ENCODE data around the gene EXOC1. TPM values are rescaled to one million over a fixed set of nuclear protein-coding genes. Genes with fewer than 3 reads are reported as not detected.

The EXOC1 gene
- total RNA-seq = 63.5 and 75.2 TPM in 2 replicates

DNA sequence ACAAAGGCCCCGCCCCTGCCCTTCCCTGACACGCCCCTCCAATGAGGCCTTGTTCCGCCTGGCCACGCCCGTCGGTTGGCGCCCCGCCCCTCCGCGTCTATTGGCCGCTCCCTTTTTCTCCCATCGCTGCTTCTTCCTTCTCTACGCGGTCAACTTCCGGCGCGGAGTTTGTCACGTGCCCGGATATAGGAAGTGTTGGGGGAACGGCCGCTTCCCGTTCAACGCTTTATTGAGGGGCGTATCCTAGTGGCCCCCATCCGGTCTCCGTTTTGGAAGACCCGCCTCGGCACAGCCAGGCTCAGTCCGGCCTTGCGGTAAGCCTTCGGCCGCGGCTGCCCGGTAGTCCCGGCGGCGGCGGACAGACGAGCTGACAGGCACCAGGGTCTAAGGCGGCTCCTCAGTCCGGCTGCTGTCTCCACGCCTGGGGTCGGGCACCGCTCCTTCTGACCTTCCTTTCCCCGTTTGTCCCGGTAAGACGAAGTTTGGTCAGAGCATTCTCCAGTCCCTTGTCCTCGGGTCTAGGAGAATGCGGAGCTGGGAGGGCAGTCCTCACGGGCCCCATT, at the start of gene EXOC1:
Gene EXOC1 (plus strand): TSS at position 165 of the 563 bp plus-strand sequence. CDS start 4,676 bp downstream, outside the sequence.

GRCh38 chr4:55819634-55820033, 33.8 kb upstream of the EXOC1 start, which contains the start of gene EXOC1L:
TSS of gene EXOC1L (plus strand) at chr4:55819790. CDS start at chr4:55820027, 237 bp downstream.

GRCh38 chr4:55948726-55949481, 95.5 kb downstream of the EXOC1 start, which contains the start of gene CEP135:
TSS of gene CEP135 (plus strand) at chr4:55948945. CDS start at chr4:55952131, 3,186 bp downstream.

Other genes with a start within 250 kb of the EXOC1 start
- not detected in 2 replicates for gene NMU, start 217.3 kb upstream of the EXOC1 start, total RNA-seq
- gene EXOC1L, start 33.9 kb upstream of the EXOC1 start, total RNA-seq = not detected in 2 replicates
- 3.5 and 8.9 TPM in 2 replicates for gene CEP135, start 95.3 kb downstream of the EXOC1 start, total RNA-seq